Endothelial cell of umbilical vein (primary cell): ENCODE measurements around the gene LSM5. TPM values are rescaled to one million over a fixed set of nuclear protein-coding genes. Genes with fewer than 3 reads are reported as not detected.

Experiments used
- BruUV-seq: library from RNA; stranded (reverse); fragments of 400-500 nt; replicated peaks from 2 replicates; lab custom pipeline; 2021; lab: Mats Ljungman, UMichigan
- CTCF ChIA-PET: fragments of 300-600, 350-600 bp; sonication (Branson Sonifier 250); formaldehyde crosslinking; loops from one replicate; lab custom pipeline; 2021; ENCODE audit warnings: antibody characterized with exemption, inconsistent platforms; lab: Charles Lee
- POLR2A ChIA-PET: fragments of 300-600, 350-600 bp; sonication (Branson Sonifier 250); formaldehyde crosslinking; loops from one replicate; lab custom pipeline; 2021; ENCODE audit warnings: antibody characterized with exemption, inconsistent platforms; lab: Charles Lee
- DNase-seq: peaks from one replicate; pipeline ENCODE4 v3.0.0-alpha.2; 2011; ENCODE audit warnings: low read depth, low spot score
- FAIRE-seq: peaks from 2 replicates; lab custom pipeline; 2011; peaks lifted over from hg19 to GRCh38; lab: Jason Lieb, UNC
- H2AFZ ChIP-seq: 2 replicates; pipeline ENCODE4 v1.6.0; 2012; ENCODE audit warnings: low read depth, low read length, control low read depth, inconsistent platforms
- H3K27ac ChIP-seq: 2 replicates; pipeline ENCODE4 v1.5.1; 2011; ENCODE audit warnings: low read depth, mild to moderate bottlenecking, control low read depth, low read length, moderate library complexity; ENCODE audit not compliant: insufficient read depth
- H3K27me3 ChIP-seq, 2 experiments: 2 replicates each; pipeline versions ENCODE4 v1.6.0 to v1.6.1; 2011; ENCODE audit warnings: low read length in 2 of 2, mixed read lengths in 1 of 2; ENCODE audit not compliant: control insufficient read depth in 2 of 2, insufficient read depth in 2 of 2
- H3K36me3 ChIP-seq, 2 experiments: 2 replicates in 1 of 2; 3 replicates in 1 of 2; pipeline ENCODE4 v1.5.1; 2011; ENCODE audit warnings: low read length in 2 of 2, mild to moderate bottlenecking in 1 of 2, moderate library complexity in 1 of 2; ENCODE audit not compliant: control insufficient read depth in 2 of 2, insufficient read depth in 2 of 2; ENCODE audit errors: extremely low read depth in 1 of 2
- H3K4me1 ChIP-seq: 3 replicates; pipeline ENCODE4 v1.5.1; 2011; ENCODE audit warnings: mild to moderate bottlenecking, low read length; ENCODE audit not compliant: control insufficient read depth, insufficient read depth; ENCODE audit errors: extremely low read depth
- H3K4me2 ChIP-seq: 2 replicates; pipeline ENCODE4 v1.6.1; 2011; ENCODE audit warnings: low read length, control low read depth, mixed read lengths; ENCODE audit not compliant: insufficient read depth
- H3K4me3 ChIP-seq, 3 experiments: fragments of 200-600 bp in 1 of 3; sonication (generic), shearing (Covaris generic) in 1 of 3; replicated peaks in 1 of 3; 2 replicates each; pipeline ENCODE4 v1.5.1; 2011 to 2016; ENCODE audit warnings: control low read depth in 3 of 3, low read length in 3 of 3, mild to moderate bottlenecking in 2 of 3, inconsistent platforms in 1 of 3, low read depth in 1 of 3, moderate library complexity in 1 of 3; ENCODE audit not compliant: insufficient read depth in 1 of 3
- H3K79me2 ChIP-seq: 2 replicates; pipeline ENCODE4 v1.6.0; 2012; ENCODE audit warnings: low read length, inconsistent platforms; ENCODE audit not compliant: control insufficient read depth, insufficient read depth
- H3K9ac ChIP-seq: replicated peaks from 2 replicates; pipeline ENCODE3; 2011; ENCODE audit warnings: low read length, control low read depth; ENCODE audit not compliant: insufficient read depth; ENCODE audit errors: extremely low read depth
- H3K9me1 ChIP-seq: replicated peaks from 3 replicates; pipeline ENCODE4 v1.6.0; 2011; ENCODE audit warnings: mild to moderate bottlenecking, low read length; ENCODE audit not compliant: control insufficient read depth, insufficient read depth; ENCODE audit errors: extremely low read depth
- H3K9me3 ChIP-seq: replicated peaks from 2 replicates; pipeline ENCODE4 v1.5.1; 2012; ENCODE audit warnings: low read length, inconsistent platforms; ENCODE audit not compliant: control insufficient read depth, insufficient read depth
- H4K20me1 ChIP-seq: replicated peaks from 2 replicates; pipeline ENCODE3; 2011; ENCODE audit warnings: mild to moderate bottlenecking, low read length; ENCODE audit not compliant: control insufficient read depth, insufficient read depth; ENCODE audit errors: extremely low read depth
- EZH2 ChIP-seq: IDR thresholded peaks from 2 replicates; pipeline ENCODE4 v1.6.1; 2012; ENCODE audit warnings: borderline replicate concordance, low read depth, mild to moderate bottlenecking, moderate library complexity, low read length, inconsistent platforms; ENCODE audit not compliant: severe bottlenecking
- FOS ChIP-seq: IDR thresholded peaks from 2 replicates; pipeline ENCODE4 v1.6.1; 2011; ENCODE audit warnings: mild to moderate bottlenecking, low read length, moderate library complexity, borderline replicate concordance; ENCODE audit not compliant: insufficient read depth
- GATA2 ChIP-seq: IDR thresholded peaks from 2 replicates; pipeline ENCODE4 v1.7.0; 2011; ENCODE audit warnings: low read depth, mild to moderate bottlenecking, moderate library complexity, mixed read lengths, low read length; ENCODE audit not compliant: insufficient read length, insufficient read depth
- JUN ChIP-seq: IDR thresholded peaks from 2 replicates; pipeline ENCODE4 v1.6.1; 2011; ENCODE audit warnings: borderline replicate concordance, low read depth; ENCODE audit not compliant: insufficient read length, insufficient read depth
- MYC ChIP-seq: IDR thresholded peaks from one replicate; pipeline ENCODE4 v1.6.1; 2011; ENCODE audit warnings: mild to moderate bottlenecking, low read depth, low read length
- POLR2A ChIP-seq: IDR thresholded peaks from 2 replicates; pipeline ENCODE4 v1.6.1; 2012; ENCODE audit warnings: low read depth, mild to moderate bottlenecking, control low read depth, low read length
- POLR2AphosphoS5 ChIP-seq: IDR thresholded peaks from 2 replicates; pipeline ENCODE4 v1.6.1; 2012; ENCODE audit warnings: low read depth, mild to moderate bottlenecking, control low read depth, low read length, moderate library complexity; ENCODE audit not compliant: insufficient read depth
- dilution Hi-C: fragments of 300-500 bp; cut with MboI; formaldehyde crosslinking; loops from one replicate; pipeline ENCODE4 v1.15.0; 2019; ENCODE audit warnings: low sequenced_read_pairs; ENCODE audit not compliant: extremely low pct_ligation_motif_present
- intact Hi-C: fragments of 100-400 bp; cut with micrococcal nuclease; formaldehyde crosslinking; loops from one replicate; pipeline ENCODE4 v1.10.0; 2022
- polyA plus RNA-seq, 4 experiments: library from polyadenylated mRNA; depleted of rRNA in 3 of 4; stranded (reverse) in 3 of 4; unstranded in 1 of 4; fragments of >200 nt; gene quantifications; 2 replicates each; pipeline versions ENCODE4 v1.2.1 to v1.2.3, GENCODE V29; 2011 to 2012; ENCODE audit warnings: missing spikeins in 1 of 4
- total RNA-seq: library from RNA; stranded (reverse); gene quantifications from 2 replicates; pipeline ENCODE4 v1.2.3, GENCODE V29; 2021
- TF ChIP-seq, protein P1 (sequence below): IDR thresholded peaks from 2 replicates; pipeline ENCODE4 v1.6.1; 2011; ENCODE audit not compliant: insufficient read depth, insufficient read length
- TF ChIP-seq, protein P2 (sequence below), 2 donors: IDR thresholded peaks; 1 replicate in 1 of 2; 2 replicates in 1 of 2; pipeline ENCODE4 v1.5.1; 2011; ENCODE audit warnings: low read length in 2 of 2, mild to moderate bottlenecking in 2 of 2, moderate library complexity in 2 of 2, control low read depth in 1 of 2, inconsistent platforms in 1 of 2, low read depth in 1 of 2; ENCODE audit not compliant: insufficient read depth in 1 of 2; ENCODE audit errors: extremely low read depth in 1 of 2

LSM5 gene
- total and polyA plus RNA-seq, 2 donors (not counting 3 experiments of a cell fraction or from before 2014, with no cell fraction given): 36.3 to 68.1 TPM

DNA sequence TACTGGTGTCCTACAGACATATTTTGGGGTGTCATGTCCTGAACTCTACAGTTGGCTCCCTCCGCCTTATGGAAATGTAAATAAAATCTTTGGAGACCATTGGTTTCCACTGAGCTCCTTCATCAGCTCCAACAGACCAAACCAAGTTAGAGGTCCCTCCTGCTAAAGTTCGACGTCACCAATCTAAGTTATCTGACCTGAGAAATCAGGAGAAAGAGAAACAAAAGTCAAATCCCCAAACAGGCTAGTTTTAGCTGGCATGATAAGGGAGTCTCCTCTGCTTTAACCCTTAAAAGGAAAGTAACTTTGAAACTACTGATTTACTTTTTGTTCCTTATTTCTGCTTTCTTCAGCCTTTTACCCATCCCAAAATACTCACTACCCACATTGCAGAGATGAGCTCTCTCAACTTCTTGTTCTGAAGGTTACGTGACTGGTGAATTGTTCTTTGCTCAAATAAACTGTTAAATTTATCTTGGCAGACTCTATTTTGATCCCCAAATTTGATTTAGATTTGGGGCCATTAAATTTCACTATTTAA lies 45.1 kb upstream of the LSM5 start:
- Histone ChIP-seq H3K79me2 (peaks cover 30% of the 10 kb centered on the region), H3K27me3 (no peaks in the 10 kb centered on the region), H3K9me1 (no peaks in the 10 kb centered on the region), H3K4me3 (no peak overlapping the region), H4K20me1 (no peaks in the 10 kb centered on the region), H2AFZ (no peak overlapping the region), H3K4me1 (peaks cover 9% of the 10 kb centered on the region), H3K27ac (no peak overlapping the region), H3K9ac (no peak overlapping the region), H3K36me3 (no peaks in the 10 kb centered on the region), H3K4me2 (no peak overlapping the region), H3K9me3 (no peaks in the 10 kb centered on the region)
- dilution Hi-C loops (no loop called here), intact Hi-C loops (no loop called here)
- TF ChIP-seq GATA2 (no peak), POLR2AphosphoS5 (no peak), JUN (no peak), EZH2 (no peak), POLR2A (no peak), MYC (no peak), FOS (no peak)
- TF ChIP-seq, protein P1, sequence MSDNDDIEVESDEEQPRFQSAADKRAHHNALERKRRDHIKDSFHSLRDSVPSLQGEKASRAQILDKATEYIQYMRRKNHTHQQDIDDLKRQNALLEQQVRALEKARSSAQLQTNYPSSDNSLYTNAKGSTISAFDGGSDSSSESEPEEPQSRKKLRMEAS: no peak
- TF ChIP-seq, protein P2, sequence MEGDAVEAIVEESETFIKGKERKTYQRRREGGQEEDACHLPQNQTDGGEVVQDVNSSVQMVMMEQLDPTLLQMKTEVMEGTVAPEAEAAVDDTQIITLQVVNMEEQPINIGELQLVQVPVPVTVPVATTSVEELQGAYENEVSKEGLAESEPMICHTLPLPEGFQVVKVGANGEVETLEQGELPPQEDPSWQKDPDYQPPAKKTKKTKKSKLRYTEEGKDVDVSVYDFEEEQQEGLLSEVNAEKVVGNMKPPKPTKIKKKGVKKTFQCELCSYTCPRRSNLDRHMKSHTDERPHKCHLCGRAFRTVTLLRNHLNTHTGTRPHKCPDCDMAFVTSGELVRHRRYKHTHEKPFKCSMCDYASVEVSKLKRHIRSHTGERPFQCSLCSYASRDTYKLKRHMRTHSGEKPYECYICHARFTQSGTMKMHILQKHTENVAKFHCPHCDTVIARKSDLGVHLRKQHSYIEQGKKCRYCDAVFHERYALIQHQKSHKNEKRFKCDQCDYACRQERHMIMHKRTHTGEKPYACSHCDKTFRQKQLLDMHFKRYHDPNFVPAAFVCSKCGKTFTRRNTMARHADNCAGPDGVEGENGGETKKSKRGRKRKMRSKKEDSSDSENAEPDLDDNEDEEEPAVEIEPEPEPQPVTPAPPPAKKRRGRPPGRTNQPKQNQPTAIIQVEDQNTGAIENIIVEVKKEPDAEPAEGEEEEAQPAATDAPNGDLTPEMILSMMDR (IDR thresholded peaks at IDR 0.05; ENCODE audit: extremely low read depth in 1 of 2, insufficient read depth in 1 of 2, low read depth in 1 of 2, low read length in 2 of 2): no peak
- BruUV-seq: no TSS peak
- ChIA-PET POLR2A (no interaction called here), CTCF (no interaction called here)
- FAIRE-seq (no peak), DNase-seq (no peak)
